GM12873 (cell line): ENCODE data around the gene NRXN3.

Experiments
- CTCF ChIP-seq: IDR thresholded peaks from 2 replicates; pipeline ENCODE4 v1.5.1; 2012; ENCODE audit warnings: low read depth, mild to moderate bottlenecking, moderate library complexity, low read length, control low read depth; ENCODE audit not compliant: insufficient read depth; ENCODE audit errors: missing control alignments

NRXN3 gene

GRCh38 chr14:78535041-78535440 lies 364.9 kb downstream of the NRXN3 start:
- TF ChIP-seq CTCF = no peak

GRCh38 chr14:78543433-78543832 lies 373.3 kb downstream of the NRXN3 start:
- no peak for TF ChIP-seq CTCF

GRCh38 chr14:78561074-78561473 lies 390.9 kb downstream of the NRXN3 start:
- TF ChIP-seq CTCF = no peak

- TF ChIP-seq CTCF = peak; percentile 81
These were observed 396.1 kb downstream of the NRXN3 start for GRCh38 chr14:78566026-78566858.

GRCh38 chr14:78566859-78567172 lies 396.6 kb downstream of the NRXN3 start:
- TF ChIP-seq CTCF = no peak

GRCh38 chr14:78567343-78567742 lies 397.2 kb downstream of the NRXN3 start:
- TF ChIP-seq CTCF = no peak

GRCh38 chr14:78576437-78577166 lies 406.4 kb downstream of the NRXN3 start:
- TF ChIP-seq CTCF = no peak
